HG02870 (cell line): ENCODE data around the gene PLCL2.
A peak's percentile ranks its signal among the peaks of the same experiment; 100 is the strongest.

Source experiments
- ATAC-seq: cut with Tn5 transposase; IDR thresholded peaks from one replicate; pipeline ENCODE4 v1.9.1; 2021; ENCODE audit warnings: mild to moderate bottlenecking, moderate library complexity; ENCODE audit not compliant: unreplicated experiment

Gene PLCL2

DNA sequence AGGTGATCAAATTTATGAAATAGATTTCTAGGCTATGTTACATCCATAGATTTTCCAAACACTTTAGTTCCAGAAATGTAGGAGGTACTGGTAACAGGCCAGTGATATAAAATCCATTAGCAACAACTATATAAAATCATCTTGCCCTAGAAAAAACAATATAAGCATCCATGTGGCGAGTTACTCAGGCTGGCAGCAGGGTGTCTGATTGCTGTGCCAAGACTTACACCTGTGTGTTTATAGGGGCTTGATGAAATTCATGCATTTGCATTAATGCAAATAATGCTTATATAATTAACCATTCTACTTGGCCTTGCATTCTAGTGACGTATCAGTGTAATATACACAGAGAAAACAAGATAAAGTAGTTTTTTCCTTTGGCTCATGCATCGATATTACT lies 153.4 kb downstream of the PLCL2 start:
- no peak for ATAC-seq

DNA sequence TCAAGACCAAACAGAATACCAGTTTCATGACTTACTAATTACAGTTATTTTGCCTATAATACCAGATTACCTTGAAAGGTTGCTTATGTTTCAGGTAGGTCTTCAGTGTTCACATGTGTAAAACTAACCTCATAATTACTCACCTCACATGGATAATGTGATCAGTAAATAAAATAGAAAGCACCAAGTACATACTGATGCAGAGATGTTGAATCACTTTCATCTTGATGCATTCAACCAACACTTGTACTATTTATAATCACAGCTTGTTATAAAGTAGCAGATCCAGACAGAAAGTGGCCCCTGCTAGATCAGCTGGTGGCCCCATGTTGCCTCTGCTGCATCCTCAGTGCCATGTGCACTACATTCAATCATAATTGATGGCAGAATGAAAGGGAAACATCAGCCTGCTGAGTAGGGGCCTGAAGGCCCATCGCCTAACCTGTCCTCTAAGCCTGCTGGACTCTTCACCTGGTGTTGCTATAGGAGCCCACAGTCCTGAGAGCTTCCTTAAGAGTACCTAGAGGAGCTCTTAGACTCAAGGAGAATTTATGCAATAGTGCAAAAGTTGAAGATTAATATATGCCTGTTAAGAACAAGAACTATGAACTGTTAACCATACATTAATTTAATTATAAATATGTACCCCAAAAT lies 154.3 kb downstream of the PLCL2 start:
- no peak for ATAC-seq

GRCh38 chr3:17039594-17039993 lies 154.8 kb downstream of the PLCL2 start:
- ATAC-seq, result peak; percentile 49

DNA sequence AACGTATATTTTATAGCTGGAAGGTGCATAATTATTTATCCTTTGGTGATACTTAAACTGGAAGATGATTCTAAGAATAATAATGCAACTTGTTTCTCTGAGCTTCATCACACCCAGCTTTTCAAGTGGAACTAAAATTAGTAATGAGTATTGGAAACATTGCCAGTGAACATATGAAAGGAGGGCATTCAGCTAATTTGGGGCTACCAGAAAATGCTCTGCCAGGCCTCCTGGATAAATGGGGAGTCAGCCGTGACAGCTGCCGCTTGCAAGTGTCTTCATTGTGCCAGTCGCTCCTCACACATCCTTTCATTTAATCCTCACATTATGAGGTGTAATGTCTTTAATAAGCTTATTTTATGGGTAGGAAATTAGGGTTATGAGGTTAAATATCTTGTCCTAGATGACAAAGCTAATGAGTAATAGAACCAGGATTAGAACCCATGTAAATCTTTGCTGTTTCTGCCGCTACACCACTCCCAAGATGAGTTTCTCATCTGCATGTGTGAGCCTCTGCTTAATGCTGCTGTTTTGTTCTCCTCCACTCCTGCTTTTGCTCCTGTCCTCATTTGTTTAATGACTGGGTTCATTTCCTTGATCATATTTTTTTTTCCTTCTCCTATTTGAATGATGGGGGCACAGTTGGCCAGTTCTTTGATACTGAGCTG lies 155.7 kb downstream of the PLCL2 start:
- ATAC-seq, result no peak

DNA sequence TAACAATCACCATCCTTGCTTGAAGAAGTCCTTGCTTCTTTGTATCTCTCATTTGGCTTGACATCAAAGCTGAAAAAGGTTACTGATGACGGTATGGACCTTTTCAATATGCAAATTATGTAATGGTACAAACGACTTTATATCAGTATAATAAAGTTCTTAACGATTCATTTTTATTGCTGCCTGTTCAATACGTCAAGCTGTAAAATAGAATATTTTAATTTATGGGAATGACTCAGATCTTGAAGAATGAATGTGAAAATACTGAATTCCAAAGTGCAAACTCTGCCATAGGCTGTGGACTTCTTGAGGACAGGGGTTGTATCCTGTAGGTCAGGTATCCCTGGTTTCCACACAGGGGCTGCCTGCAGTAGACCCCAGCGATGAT lies 156.2 kb downstream of the PLCL2 start:
- ATAC-seq, result no peak

DNA sequence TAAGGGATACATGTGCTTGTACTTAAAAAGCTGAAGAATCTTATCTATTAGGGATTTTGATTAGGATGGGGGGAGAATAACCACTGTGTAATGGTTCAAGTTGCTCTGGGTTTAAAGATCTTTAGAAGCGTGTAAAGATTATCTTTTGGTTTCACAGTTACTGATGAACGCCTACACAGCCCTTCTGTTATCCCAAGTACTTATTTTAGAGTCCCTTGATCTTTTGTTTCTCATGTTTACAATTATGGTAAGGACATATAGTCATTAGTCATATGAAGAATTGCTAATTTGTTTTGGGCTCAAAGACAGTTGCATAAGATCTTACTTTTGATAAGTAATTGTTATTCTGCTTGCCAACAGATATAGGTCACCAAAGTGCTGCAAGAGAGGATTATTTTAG lies 160.1 kb downstream of the PLCL2 start:
- peak; percentile 91 for ATAC-seq

- no peak for ATAC-seq
Measured at GRCh38 chr3:17045705-17046104, 160.9 kb downstream of the PLCL2 start.

DNA sequence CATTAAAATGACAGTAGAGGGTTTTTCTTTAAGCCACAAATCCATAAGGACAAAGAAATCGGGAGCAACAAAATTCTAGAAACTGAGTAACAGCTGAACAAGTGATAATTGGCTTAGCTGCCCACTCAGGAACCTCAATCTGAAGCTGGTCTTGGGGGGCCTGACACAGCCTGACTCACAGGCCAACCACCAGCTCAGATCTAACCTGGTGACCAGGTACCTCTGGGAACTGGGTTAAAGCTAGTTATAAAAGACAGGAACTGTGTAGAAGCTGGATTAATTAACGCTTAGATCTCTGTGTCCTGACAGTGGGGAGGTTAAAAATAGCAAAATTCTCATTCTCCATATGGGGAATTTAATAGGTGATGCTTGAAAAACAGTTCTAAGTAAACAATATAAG lies 161.9 kb downstream of the PLCL2 start:
- ATAC-seq, result no peak

GRCh38 chr3:17047162-17047561 lies 162.4 kb downstream of the PLCL2 start:
- peak; percentile 38 for ATAC-seq

- no peak for ATAC-seq
Measured at GRCh38 chr3:17047894-17048293, 163.1 kb downstream of the PLCL2 start.

- ATAC-seq, result no peak
Measured at GRCh38 chr3:17050071-17050470, 165.3 kb downstream of the PLCL2 start.

GRCh38 chr3:17050506-17050905 lies 165.8 kb downstream of the PLCL2 start:
- ATAC-seq, result no peak

DNA sequence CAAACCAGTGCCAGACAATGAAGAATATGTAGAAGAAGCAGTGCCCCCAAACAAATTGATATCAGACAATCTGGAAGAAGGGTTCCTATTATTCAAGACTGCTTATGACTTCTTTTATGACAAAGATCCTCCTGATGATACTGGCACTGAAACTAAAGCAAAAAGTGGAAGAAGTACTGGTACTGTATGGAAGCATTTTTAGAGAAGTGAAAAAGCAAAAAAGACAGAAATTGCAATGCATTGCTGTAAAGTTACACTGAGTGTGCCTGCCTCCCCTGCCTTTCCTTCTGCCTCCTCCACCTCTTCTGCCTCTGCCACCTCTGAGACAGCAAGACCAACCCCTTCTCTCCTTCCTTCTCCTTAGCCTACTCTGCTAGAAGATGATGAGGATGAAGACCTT lies 167.6 kb downstream of the PLCL2 start:
- ATAC-seq, result peak; percentile 76

- ATAC-seq, result no peak
Measured at GRCh38 chr3:17054301-17054981, 169.7 kb downstream of the PLCL2 start.

- ATAC-seq, result no peak
Measured at GRCh38 chr3:17054982-17055343, 170.2 kb downstream of the PLCL2 start.

GRCh38 chr3:17055374-17056276 lies 170.9 kb downstream of the PLCL2 start:
- peak; percentile 73 for ATAC-seq

DNA sequence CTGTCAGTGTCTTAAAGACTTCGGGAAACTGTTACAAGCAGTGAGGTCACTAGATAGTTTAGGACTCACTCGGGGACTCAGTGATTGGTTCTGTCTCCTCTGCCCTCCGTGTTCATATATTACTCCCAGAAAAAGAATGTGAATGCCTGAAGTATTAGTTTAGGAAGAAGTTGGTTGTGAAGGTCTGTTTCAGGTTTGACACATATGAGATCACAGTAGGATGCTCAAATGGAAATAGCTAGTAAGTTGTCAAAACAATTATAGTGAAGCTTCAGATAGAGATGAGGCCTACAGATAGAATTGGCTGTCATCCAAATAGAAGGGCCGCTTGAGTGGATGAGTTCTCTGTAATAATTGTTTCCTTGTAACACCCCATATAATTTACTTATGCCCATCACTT lies 172.6 kb downstream of the PLCL2 start:
- no peak for ATAC-seq

GRCh38 chr3:17059989-17060550 lies 175.3 kb downstream of the PLCL2 start:
- no peak for ATAC-seq

- ATAC-seq, result no peak
Measured at GRCh38 chr3:17061005-17061404, 176.2 kb downstream of the PLCL2 start.

DNA sequence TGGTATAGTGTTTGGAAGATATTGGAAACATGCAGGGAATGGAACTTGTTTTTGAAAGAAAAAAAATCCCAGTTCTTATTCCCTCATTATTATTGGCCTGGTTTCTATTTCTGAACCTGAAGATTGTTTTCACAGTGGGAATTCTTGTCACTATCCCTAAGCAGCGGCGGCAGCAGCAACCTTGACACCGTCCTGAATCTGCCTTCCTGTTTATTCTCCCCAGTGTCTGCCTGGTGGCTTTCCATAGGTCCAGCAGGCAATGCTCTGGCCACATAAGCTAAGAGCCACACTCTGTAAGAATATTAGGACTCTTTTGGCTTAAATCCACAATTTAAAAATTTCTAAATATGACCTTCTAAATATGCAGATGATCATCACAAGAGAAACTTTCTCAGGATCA lies 178.0 kb downstream of the PLCL2 start:
- ATAC-seq, result no peak

GRCh38 chr3:17063596-17063995 lies 178.8 kb downstream of the PLCL2 start:
- ATAC-seq, result no peak
